Activated naive CD4-positive, alpha-beta T cell treated with anti-CD3 and anti-CD28 coated beads for 36 hours (primary cell): ENCODE results near the gene OBSCN. TPM values are rescaled to one million over a fixed set of nuclear protein-coding genes. Genes with fewer than 3 reads are reported as not detected.

Experiments
- CTCF ChIA-PET: fragments of 350-600 bp; sonication (Branson Sonifier 250); formaldehyde crosslinking; loops from one replicate; lab custom pipeline; 2021; ENCODE audit warnings: antibody characterized with exemption; lab: Charles Lee
- DNase-seq: peaks from one replicate; pipeline ENCODE4 v3.0.0-alpha.2; 2020
- H3K27ac Mint-ChIP-seq: one replicate; pipeline ENCODE4 v1.8.0; 2021; ENCODE audit warnings: mild to moderate bottlenecking, mixed read lengths
- H3K27me3 Mint-ChIP-seq: one replicate; pipeline ENCODE4 v1.8.0; 2021; ENCODE audit warnings: low read depth, mixed read lengths
- H3K36me3 Mint-ChIP-seq: one replicate; pipeline ENCODE4 v1.8.0; 2021; ENCODE audit warnings: low read depth, mixed read lengths
- H3K4me1 Mint-ChIP-seq: one replicate; pipeline ENCODE4 v1.8.0; 2021; ENCODE audit warnings: low read depth, mixed read lengths
- H3K4me3 Mint-ChIP-seq: one replicate; pipeline ENCODE4 v1.8.0; 2021; ENCODE audit warnings: mild to moderate bottlenecking, moderate library complexity, mixed read lengths
- H3K9me3 Mint-ChIP-seq: one replicate; pipeline ENCODE4 v1.8.0; 2021; ENCODE audit warnings: mixed read lengths
- intact Hi-C: fragments of 100-400 bp; cut with micrococcal nuclease; formaldehyde crosslinking; loops from one replicate; pipeline ENCODE4 v1.15.1; 2023
- total RNA-seq, 2 experiments: library from RNA; stranded (reverse); gene quantifications; one replicate each; pipeline ENCODE4 v1.2.3, GENCODE V29; 2021

OBSCN gene
- total RNA-seq, 2 experiments from 2014 or later, result 11.5 to 13.5 TPM

DNA sequence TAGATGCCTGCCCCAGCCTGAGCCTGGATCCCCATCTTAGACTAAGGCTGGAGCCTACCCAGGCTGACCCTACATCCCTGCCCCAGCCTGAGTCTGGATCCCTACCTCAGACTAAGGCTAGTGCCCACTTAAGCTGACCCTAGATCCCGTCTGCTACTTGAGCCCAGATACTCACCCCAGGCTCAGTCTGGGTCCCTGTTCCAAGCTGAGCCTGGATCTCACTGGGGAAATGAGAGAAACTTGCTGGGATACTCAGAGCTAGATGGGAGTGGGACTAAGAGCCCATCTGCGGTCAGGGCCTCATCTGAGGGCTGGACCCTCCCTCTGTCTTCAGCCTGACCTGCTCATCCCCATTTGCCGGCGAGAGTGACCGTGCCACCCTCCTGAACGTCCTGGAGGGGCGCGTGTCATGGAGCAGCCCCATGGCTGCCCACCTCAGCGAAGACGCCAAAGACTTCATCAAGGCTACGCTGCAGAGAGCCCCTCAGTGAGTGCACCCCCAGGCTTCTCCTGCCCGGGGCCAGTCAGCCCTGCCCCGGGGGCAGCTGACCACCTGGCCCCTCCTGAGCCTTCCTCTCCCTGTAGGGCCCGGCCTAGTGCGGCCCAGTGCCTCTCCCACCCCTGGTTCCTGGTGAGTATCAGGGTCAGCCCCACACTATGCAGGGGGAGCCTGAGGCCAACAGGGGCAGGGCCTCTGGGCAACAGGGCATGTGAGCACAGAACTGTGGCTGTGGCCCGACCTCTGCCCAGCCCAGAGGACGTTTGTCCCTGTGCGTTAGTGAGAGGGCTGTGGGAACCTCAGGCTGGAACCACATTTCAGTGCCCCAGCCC, 162.0 kb downstream of the OBSCN start:
- H3K4me3 Mint-ChIP-seq, result no peak overlapping the region
- no peaks in the 10 kb centered on the region for H3K4me1 Mint-ChIP-seq
- H3K27ac Mint-ChIP-seq, result no peak overlapping the region
- no peaks in the 10 kb centered on the region for H3K36me3 Mint-ChIP-seq
- no peaks in the 10 kb centered on the region for H3K27me3 Mint-ChIP-seq
- H3K9me3 Mint-ChIP-seq, result no peaks in the 10 kb centered on the region
- CTCF ChIA-PET, result no interaction called here
- intact Hi-C loops, result no loop called here
- no peak for DNase-seq

GRCh38 chr1:228370439-228370940, 162.6 kb downstream of the OBSCN start:
- Mint-ChIP-seq H3K4me1 (no peaks in the 10 kb centered on the region), H3K36me3 (no peaks in the 10 kb centered on the region), H3K4me3 (no peak overlapping the region), H3K27me3 (no peaks in the 10 kb centered on the region), H3K9me3 (no peaks in the 10 kb centered on the region), H3K27ac (no peak overlapping the region)
- DNase-seq, result no peak
- CTCF ChIA-PET, result no interaction called here
- intact Hi-C loops, result no loop called here

- intact Hi-C loops, result no loop called here
- H3K9me3 Mint-ChIP-seq, result no peaks in the 10 kb centered on the region
- no peak overlapping the region for H3K27ac Mint-ChIP-seq
- DNase-seq, result no peak
- H3K4me1 Mint-ChIP-seq, result no peaks in the 10 kb centered on the region
- no peaks in the 10 kb centered on the region for H3K27me3 Mint-ChIP-seq
- CTCF ChIA-PET, result no interaction called here
- no peak overlapping the region for H3K4me3 Mint-ChIP-seq
- H3K36me3 Mint-ChIP-seq, result no peaks in the 10 kb centered on the region
Observed at GRCh38 chr1:228370941-228371740, 163.3 kb downstream of the OBSCN start.

- intact Hi-C loops, result no loop called here
- DNase-seq, result no peak
- Mint-ChIP-seq H3K27me3 (no peaks in the 10 kb centered on the region), H3K27ac (no peak overlapping the region), H3K4me1 (no peaks in the 10 kb centered on the region), H3K36me3 (no peaks in the 10 kb centered on the region), H3K4me3 (no peak overlapping the region), H3K9me3 (no peaks in the 10 kb centered on the region)
- CTCF ChIA-PET, result no interaction called here
Observed at GRCh38 chr1:228371741-228372182, 163.9 kb downstream of the OBSCN start.

- intact Hi-C loops, result no loop called here
- no peaks in the 10 kb centered on the region for H3K4me1 Mint-ChIP-seq
- no peaks in the 10 kb centered on the region for H3K27me3 Mint-ChIP-seq
- CTCF ChIA-PET, result no interaction called here
- H3K36me3 Mint-ChIP-seq, result no peaks in the 10 kb centered on the region
- no peak overlapping the region for H3K27ac Mint-ChIP-seq
- DNase-seq, result no peak
- no peak overlapping the region for H3K4me3 Mint-ChIP-seq
- no peaks in the 10 kb centered on the region for H3K9me3 Mint-ChIP-seq
Observed at GRCh38 chr1:228372183-228373003, 164.5 kb downstream of the OBSCN start.

GRCh38 chr1:228373004-228373680, 165.3 kb downstream of the OBSCN start:
- Mint-ChIP-seq H3K4me3 (no peak overlapping the region), H3K27me3 (no peaks in the 10 kb centered on the region), H3K9me3 (no peaks in the 10 kb centered on the region), H3K27ac (no peak overlapping the region), H3K4me1 (peaks cover 3% of the 10 kb centered on the region), H3K36me3 (no peaks in the 10 kb centered on the region)
- DNase-seq, result no peak
- intact Hi-C loops, result no loop called here
- CTCF ChIA-PET, result no interaction called here

DNA sequence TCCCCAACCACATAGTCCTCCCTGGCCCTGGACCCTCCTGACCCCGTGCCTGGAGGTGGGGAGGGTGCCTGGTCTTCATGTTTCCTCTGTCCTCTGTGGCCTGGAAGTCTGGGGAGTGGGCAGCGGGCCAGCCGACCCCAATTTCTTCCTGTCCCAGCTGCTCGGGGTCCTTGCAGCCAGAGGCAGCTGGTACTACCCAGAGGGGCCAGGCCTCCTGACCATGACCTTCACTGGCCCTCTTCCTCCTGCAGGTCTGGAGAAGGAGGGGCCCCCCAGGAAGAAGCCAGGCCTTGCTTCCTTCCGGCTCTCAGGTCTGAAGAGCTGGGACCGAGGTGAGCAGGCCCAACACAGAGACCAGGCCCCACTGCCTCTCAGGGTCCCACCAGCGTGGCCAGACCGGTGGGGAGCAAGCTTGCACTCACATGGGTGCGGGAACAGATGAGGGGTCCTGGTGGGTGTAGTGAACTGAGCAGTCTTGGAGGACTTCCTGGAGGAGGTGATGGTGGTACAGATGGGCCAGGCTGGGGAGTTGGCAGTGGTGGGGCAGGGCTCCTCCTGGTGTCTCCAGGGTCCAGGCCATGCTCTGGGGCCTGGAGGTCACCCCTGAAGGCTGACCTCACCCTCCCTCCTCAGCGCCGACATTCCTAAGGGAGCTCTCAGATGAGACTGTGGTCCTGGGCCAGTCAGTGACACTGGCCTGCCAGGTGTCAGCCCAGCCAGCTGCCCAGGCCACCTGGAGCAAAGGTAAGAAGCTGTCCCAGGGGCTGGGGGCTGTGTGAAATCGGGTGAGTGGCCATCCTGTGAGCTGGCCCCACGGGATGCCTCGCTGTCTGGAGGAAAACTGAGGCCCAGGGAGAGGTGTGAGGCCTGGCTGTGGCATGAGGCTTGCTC, 166.1 kb downstream of the OBSCN start:
- H3K4me1 Mint-ChIP-seq, result peaks cover 8% of the 10 kb centered on the region
- H3K36me3 Mint-ChIP-seq, result no peaks in the 10 kb centered on the region
- H3K27me3 Mint-ChIP-seq, result peaks cover 2% of the 10 kb centered on the region
- DNase-seq, result no peak
- H3K4me3 Mint-ChIP-seq, result no peak overlapping the region
- intact Hi-C loops, result no loop called here
- H3K27ac Mint-ChIP-seq, result no peak overlapping the region
- H3K9me3 Mint-ChIP-seq, result no peaks in the 10 kb centered on the region
- CTCF ChIA-PET, result no interaction called here

DNA sequence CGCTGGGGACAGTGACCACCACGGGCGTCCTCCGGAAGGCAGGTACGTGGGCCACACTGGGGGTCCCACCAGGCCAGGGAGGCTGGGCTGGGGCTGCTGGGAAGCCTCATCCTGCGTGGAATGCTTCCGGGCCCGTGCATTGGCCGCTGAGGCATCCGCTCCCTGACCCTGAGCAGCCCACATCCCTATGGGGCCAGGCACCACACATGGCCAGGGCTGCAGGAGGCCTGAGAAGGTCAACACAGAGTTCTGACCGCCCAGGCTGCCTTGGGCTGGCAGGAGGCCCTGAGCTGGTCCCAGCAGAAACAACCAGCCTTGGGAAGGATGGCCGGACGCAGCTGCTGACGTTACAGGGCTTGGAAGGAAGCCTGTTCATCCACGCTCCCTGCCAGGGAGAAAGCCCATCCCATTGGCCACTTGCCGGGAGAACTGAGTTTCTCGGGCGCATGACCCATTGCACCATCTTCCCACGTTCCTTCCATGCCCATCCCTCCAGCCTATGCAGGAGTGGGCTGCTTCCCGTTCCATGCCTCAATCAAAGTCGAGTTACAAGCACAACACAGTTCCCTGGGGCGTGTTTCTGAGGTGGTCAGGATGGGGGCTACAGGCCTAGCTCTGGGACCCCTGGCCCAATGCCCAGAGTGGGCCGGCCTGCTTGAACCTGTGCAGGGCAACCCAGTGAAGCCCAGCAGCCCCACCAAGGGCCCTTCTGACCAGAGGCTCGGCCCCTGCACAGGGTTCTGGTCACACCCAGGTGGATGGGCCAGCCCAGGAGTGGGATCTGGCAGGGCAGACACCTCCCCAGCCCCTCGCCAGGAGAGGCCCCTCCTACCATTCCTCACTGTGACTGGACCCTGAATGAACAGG, 167.1 kb downstream of the OBSCN start:
- Mint-ChIP-seq H3K27me3 (peaks cover 9% of the 10 kb centered on the region), H3K9me3 (no peaks in the 10 kb centered on the region), H3K4me3 (no peak overlapping the region), H3K36me3 (no peaks in the 10 kb centered on the region), H3K4me1 (peaks cover 11% of the 10 kb centered on the region), H3K27ac (no peak overlapping the region)
- intact Hi-C loops, result loop anchor here (5.0 kb wide), 1 partner anchor 287 kb away; no protein-coding TSS in a partner anchor
- CTCF ChIA-PET, result interaction anchor here (0.6 kb wide), 1 partner anchor 97 kb away, joined by 4 read pairs; no protein-coding TSS in a partner anchor
- DNase-seq, result no peak

- H3K4me3 Mint-ChIP-seq, result no peak overlapping the region
- CTCF ChIA-PET, result no interaction called here
- H3K27ac Mint-ChIP-seq, result no peak overlapping the region
- peaks cover 14% of the 10 kb centered on the region for H3K27me3 Mint-ChIP-seq
- intact Hi-C loops, result loop anchor here (5.0 kb wide), 1 partner anchor 287 kb away; no protein-coding TSS in a partner anchor
- H3K9me3 Mint-ChIP-seq, result no peaks in the 10 kb centered on the region
- H3K36me3 Mint-ChIP-seq, result no peaks in the 10 kb centered on the region
- H3K4me1 Mint-ChIP-seq, result peaks cover 11% of the 10 kb centered on the region
- DNase-seq, result no peak
Observed at GRCh38 chr1:228375578-228376261, 167.9 kb downstream of the OBSCN start.

DNA sequence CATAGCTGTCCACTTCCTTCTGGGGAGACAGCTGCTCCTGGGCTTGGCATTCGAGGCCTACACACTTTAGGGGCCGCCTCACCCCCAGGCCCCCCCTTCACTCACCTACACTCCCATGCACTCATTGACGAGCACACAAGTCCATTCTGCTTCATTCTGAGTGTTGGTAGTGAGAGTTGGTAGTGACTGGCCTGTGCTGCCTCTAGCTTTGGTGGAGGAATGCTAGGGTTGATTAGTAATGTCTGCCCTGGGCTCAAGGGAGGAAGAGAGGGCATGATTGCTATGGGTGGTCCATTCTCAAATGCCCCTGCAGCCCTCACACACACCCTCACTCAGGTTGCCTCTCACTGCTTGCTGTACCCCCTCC, 168.4 kb downstream of the OBSCN start:
- CTCF ChIA-PET, result no interaction called here
- H3K9me3 Mint-ChIP-seq, result no peaks in the 10 kb centered on the region

More for the DNA sequence above, 168.4 kb downstream of the OBSCN start:
- no peaks in the 10 kb centered on the region for H3K36me3 Mint-ChIP-seq
- H3K4me3 Mint-ChIP-seq, result no peak overlapping the region
- H3K27me3 Mint-ChIP-seq, result peaks cover 14% of the 10 kb centered on the region
- H3K4me1 Mint-ChIP-seq, result peaks cover 11% of the 10 kb centered on the region
- no peak overlapping the region for H3K27ac Mint-ChIP-seq
- no peak for DNase-seq
- intact Hi-C loops, result loop anchor here (5.0 kb wide), 1 partner anchor 286 kb away; no protein-coding TSS in a partner anchor
